C4-2B (cell line): ENCODE measurements around the gene NTRK3.

Experiments used
- ZFX ChIP-seq: fragments of 450-650 bp; IDR thresholded peaks from 2 replicates; pipeline ENCODE4 v1.6.1; 2017
- TF ChIP-seq, protein P1 (sequence below): fragments of 450-650 bp; conservative IDR thresholded peaks from 2 replicates; pipeline ENCODE4 v1.5.1; 2017; ENCODE audit warnings: mild to moderate bottlenecking

- TF ChIP-seq, protein P1, sequence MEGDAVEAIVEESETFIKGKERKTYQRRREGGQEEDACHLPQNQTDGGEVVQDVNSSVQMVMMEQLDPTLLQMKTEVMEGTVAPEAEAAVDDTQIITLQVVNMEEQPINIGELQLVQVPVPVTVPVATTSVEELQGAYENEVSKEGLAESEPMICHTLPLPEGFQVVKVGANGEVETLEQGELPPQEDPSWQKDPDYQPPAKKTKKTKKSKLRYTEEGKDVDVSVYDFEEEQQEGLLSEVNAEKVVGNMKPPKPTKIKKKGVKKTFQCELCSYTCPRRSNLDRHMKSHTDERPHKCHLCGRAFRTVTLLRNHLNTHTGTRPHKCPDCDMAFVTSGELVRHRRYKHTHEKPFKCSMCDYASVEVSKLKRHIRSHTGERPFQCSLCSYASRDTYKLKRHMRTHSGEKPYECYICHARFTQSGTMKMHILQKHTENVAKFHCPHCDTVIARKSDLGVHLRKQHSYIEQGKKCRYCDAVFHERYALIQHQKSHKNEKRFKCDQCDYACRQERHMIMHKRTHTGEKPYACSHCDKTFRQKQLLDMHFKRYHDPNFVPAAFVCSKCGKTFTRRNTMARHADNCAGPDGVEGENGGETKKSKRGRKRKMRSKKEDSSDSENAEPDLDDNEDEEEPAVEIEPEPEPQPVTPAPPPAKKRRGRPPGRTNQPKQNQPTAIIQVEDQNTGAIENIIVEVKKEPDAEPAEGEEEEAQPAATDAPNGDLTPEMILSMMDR = no peak
- TF ChIP-seq ZFX = no peak
These were observed 181.4 kb downstream of the NTRK3 start for GRCh38 chr15:88075102-88075501.
